Embryonic facial prominence (tissue), 1 donor: Measurements from ENCODE around the gene NKX6-2.

Experiments used
- DNase-seq: peaks from one replicate; pipeline ENCODE4 v3.0.0-alpha.2; 2016; ENCODE audit errors: extremely low spot score

The NKX6-2 gene

GRCh38 chr10:132738454-132739224, 47.3 kb downstream of the NKX6-2 start:
- no peak for DNase-seq

- DNase-seq: no peak
These were observed 48.4 kb downstream of the NKX6-2 start for GRCh38 chr10:132737390-132738048.

GRCh38 chr10:132735923-132736391, 50.0 kb downstream of the NKX6-2 start:
- no peak for DNase-seq

- DNase-seq: no peak
These were observed 50.6 kb downstream of the NKX6-2 start for GRCh38 chr10:132735341-132735775.

- no peak for DNase-seq
These were observed 52.0 kb downstream of the NKX6-2 start for GRCh38 chr10:132733926-132734325.
